22Rv1 (cell line): ENCODE data around the gene TBL1XR1.

ENCODE experiments used
- ZFX ChIP-seq: fragments of 450-650 bp; IDR thresholded peaks from 2 replicates; pipeline ENCODE4 v1.6.1; 2017; ENCODE audit warnings: antibody characterized with exemption, borderline replicate concordance
- TF ChIP-seq, protein P1 (sequence below): fragments of 450-650 bp; IDR thresholded peaks from 2 replicates; pipeline ENCODE4 v1.5.1; 2017; ENCODE audit warnings: mild to moderate bottlenecking

DNA sequence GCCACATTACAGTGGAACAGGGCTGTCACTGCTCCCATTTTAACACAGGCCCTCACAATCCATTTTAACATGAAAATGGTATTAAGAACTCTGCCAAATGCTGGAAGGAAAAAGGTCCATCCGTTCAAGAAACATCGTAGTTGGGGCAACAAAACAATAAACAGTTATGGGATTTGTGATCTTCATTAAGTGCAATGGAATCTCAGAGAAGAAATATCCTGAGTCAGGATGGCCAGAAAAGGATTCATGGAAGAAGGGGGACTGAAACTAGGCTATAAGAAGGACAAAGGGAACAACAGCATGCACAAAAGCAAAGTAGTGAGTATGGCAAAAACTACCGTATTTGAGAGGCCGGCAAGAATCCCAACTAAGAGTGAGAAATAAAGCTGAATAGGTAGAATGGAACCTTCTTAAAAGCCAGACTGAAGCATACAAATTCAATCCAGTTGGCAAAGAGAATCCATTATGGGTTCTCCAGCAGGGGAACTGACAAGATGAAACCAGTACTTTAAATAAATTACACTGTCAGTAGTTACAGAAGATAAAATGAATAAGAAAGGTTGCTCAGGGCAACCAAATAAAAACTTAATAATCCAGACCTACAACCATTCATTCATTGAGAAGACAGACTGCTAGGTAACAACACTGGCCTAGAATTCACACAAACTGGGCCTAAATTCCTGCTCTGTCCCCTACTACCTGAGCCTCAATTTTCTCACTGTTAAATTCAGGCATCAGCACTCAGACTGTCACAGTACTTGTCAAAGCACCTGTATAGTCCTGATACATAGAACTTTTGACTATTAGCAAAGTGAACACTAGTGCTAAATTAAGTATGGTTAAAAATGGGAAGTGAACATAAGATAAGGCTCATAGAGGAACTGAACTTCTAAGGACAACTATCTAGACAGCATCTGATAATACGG is 6.3 kb downstream of the TBL1XR1 start:
- TF ChIP-seq, protein P1, sequence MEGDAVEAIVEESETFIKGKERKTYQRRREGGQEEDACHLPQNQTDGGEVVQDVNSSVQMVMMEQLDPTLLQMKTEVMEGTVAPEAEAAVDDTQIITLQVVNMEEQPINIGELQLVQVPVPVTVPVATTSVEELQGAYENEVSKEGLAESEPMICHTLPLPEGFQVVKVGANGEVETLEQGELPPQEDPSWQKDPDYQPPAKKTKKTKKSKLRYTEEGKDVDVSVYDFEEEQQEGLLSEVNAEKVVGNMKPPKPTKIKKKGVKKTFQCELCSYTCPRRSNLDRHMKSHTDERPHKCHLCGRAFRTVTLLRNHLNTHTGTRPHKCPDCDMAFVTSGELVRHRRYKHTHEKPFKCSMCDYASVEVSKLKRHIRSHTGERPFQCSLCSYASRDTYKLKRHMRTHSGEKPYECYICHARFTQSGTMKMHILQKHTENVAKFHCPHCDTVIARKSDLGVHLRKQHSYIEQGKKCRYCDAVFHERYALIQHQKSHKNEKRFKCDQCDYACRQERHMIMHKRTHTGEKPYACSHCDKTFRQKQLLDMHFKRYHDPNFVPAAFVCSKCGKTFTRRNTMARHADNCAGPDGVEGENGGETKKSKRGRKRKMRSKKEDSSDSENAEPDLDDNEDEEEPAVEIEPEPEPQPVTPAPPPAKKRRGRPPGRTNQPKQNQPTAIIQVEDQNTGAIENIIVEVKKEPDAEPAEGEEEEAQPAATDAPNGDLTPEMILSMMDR, result no peak
- no peak for TF ChIP-seq ZFX
